SW 1271 (cell line): ENCODE data around the gene ENO2.
"Not testable (repeated sequence)": the region's sequence is repeated elsewhere in the genome, so short reads cannot be mapped to it uniquely, and the experiment has no call there.

Experiments used
- DNase-seq, 2 experiments: peaks; one replicate each; lab custom pipeline; 2025; lab: John Stamatoyannopoulos, UW

ENO2 gene

DNA sequence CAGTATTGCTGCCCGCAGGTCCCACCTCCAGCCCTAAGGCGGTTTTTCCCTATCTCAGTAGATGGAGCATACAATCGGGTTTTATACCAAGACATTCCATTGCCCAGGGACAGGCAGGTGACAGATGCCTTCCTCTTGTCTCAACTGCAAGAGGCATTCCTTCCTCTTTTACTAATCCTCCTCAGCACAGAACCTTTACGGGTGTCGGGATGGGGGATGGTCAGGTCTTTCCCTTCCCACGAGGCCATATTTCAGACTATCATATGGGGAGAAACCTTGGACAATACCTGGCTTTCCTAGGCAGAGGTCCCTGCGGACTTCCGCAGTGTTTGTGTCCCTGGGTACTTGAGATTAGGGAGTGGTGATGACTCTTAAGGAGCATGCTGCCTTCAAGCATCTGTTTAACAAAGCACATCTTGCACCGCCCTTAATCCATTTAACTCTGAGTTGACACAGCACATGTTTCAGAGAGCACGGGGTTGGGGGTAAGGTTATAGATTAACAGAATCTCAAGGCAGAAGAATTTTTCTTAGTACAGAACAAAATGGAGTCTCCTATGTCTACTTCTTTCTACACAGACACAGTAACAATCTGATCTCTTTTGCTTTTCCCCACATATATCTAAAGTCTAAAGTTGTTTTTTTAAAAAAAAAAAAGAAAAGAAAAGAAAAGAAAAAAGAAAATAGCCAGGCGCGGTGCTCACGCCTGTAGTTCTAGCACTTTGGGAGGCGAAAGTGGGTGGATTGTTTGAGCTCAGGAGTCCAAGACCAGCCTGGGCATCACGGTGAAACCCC, 28.0 kb upstream of the ENO2 start:
- DNase-seq, result not testable (repeated sequence)

DNA sequence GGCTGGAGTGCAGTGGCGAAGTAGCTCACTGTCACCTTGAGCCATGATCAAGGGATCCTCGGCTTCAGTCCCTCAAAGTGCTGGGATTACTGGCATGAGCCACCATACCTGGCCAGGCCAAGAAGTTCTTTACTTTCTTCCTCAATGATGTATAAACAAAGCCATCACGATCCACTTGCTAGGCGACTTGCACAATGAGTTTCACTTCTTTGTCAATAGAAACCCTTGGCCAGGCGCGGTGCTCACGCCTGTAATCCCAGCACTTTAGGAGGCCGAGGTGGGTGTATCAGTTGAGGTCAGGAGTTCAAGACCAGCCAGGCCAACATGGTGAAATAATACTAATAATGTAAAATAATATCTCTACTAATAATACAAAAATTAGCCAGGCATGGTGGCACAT, 26.9 kb upstream of the ENO2 start:
- no peak for DNase-seq

DNA sequence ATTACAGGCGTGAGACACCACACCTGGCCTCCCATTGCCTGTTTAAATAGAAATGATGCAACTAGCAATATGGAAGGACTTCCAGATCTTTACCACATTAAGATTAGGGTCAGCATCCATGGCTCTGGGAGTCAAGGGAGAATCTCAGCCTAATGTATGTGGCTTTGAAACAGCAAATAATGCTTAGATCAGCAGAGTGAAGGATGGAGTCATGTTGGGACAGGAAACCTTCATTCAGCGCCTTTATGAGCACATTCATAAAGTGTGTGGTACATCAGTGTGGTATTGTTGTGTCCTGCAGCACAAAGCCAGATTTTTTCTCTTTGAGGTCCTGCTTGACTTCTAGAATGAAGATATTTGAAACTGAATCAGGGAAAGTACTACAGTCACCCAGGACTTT, 26.0 kb upstream of the ENO2 start:
- no peak for DNase-seq

DNA sequence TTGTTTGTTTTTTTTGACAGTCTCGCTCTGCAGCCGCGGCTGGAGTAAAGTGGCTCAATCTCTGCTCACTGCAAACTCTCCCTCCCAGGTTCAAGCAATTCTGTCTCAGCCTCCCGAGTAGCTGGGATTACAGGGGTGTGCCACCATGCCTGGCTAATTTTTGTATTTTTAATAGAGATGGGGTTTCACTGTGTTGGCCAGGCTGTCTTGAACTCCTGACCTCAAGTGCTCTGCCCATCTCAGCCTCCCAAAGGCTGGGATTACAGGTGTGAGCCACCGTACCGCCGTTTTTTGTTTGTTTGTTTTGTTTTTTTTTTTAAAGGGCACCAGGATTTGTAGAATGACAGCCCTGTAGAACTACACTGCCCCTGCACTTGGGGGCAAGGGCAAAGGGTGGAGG, 25.6 kb upstream of the ENO2 start:
- DNase-seq, result not testable (repeated sequence)

GRCh38 chr12:6889775-6890573, 24.4 kb upstream of the ENO2 start:
- DNase-seq, result not testable (repeated sequence)

- peak; percentile 89 to 97 for DNase-seq
These were observed 23.4 kb upstream of the ENO2 start for GRCh38 chr12:6890789-6891645.

DNA sequence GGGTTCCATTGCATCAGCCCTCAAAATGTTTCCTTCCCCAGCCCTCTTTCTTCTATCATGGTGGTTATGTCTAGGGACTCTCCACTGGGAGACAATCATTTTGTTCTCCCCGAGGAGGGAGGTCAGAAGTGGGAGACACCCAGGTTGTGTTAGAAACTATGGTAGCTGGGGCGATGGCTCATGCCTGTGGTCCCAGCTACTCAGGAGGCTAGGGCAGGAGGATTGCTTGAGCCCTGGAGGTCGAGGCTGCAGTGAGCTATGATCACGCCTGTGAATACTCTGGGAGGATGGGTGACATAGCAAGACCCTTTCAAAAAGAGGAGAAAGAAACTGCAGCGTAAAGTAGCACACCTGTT, 22.8 kb upstream of the ENO2 start:
- DNase-seq, result no peak

- not testable (repeated sequence) for DNase-seq
These were observed 21.7 kb upstream of the ENO2 start for GRCh38 chr12:6892683-6893082.

- no peak for DNase-seq
These were observed 20.1 kb upstream of the ENO2 start for GRCh38 chr12:6894321-6894720.

DNA sequence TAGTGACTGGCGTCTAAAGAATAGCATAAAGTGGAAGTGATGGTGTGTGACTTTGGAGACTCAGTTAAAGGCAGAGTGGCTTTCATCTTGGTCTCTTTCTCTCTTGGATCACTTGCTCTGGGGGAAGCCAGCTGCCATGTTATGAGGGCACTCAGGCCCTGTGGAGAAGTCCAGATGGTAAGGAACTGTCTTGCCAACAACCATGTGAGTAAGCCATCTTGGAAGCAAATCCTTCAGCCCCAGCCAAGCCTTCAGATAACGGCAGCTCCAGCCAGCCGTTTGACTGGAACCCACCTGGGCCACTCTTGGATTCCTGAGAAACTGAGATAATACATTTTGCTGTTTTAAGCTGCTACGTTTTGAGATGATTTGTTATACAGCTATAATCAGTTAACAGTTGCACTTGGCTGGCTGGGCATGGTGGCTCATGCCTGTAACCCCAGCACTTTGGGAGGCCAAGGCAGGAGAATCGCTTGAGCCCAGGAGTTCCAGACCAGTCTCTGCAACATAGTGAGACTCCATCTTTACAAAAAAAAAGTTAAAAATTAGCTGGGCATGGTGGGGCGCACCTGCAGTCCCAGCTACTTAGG, 17.4 kb upstream of the ENO2 start:
- no peak for DNase-seq

DNA sequence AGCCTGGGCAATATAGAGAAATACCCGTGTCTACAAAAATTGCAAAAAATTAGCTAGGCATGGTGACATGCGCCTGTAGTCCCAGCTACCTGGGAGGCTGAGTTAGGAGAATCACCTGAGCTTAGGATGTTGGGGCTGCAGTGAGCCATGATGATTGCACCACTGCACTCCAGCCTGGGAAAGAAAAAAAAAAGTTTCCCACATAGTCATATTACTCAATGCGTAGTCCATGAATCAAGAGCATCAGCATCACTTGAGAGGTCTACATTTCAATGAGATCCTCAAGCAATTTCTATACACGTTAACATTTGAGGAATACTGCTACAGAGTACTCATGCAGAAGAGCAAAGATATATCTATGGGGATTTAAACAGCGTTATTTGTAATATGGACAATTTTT, 15.0 kb upstream of the ENO2 start:
- no peak for DNase-seq

- peak in 1 of 2 experiments; percentile 27 for DNase-seq
These were observed 14.4 kb upstream of the ENO2 start for GRCh38 chr12:6899837-6900519.

DNA sequence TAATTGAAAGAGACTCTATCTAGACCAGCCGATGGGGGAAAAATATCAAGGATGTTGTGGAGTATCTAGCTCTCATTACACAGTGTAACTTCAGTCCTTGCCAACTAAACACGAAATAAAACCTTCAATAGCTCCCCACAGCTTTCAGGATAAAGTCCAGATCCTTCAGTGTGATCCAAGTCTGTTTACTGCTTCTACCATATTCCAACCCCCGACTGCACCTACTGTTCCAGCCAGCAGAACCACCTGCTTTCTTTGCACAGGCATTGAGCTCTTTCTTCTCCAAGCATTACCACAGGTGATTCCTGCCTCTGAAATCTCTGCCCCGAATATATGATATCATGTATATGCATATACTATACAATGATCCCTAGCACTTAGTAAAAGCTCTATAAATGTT, 11.9 kb upstream of the ENO2 start:
- DNase-seq, result no peak

DNA sequence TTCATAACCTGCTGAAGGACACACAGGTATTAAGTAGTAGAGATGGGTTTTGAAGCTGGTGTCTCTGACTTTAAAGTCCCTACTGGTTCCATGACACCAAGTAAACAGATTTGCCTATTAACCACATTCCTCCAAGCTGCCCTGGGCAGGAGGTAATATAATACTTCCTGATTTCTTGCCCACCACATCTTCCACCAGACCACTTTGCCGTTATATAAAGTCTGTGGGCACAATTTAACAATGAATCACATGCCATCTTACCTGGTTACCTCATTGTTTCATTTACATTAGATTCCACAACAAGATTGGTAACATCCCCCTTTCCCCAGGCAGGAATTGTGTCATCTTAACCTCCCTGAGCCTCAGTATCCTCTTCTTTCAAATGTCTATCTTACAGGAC, 10.7 kb upstream of the ENO2 start:
- no peak for DNase-seq

- peak; percentile 88 to 97 for DNase-seq
These were observed 9.8 kb upstream of the ENO2 start, which contains the start of gene LRRC23 for GRCh38 chr12:6904280-6905276. TSS of gene LRRC23 (plus strand) at chr12:6904822. CDS start at chr12:6905634, 812 bp downstream.

DNA sequence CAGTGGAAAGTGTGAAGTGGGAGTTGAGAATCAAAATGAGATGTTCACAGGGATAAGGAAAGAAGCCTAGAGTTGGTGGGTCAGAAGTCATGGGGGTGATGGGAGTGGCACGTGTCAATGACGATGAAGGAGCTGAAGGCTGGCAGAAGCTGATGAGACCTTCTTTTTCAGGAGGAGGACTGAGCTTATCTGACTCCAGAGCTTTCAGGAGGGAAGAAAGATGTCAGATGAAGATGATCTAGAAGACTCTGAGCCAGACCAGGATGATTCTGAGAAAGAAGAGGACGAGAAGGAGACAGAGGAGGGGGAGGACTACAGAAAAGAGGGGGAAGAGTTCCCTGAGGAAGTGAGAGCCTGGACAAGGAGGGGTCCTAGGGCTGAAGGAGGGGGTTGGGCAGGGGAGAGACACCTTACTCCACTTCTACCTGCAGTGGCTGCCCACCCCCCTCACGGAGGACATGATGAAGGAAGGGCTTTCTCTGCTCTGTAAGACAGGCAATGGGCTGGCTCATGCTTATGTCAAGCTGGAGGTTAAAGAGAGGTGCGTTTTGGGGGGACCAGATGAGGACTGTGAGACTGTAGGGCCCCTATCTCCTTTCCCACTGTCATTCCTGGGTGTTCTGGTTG, 8.9 kb upstream of the ENO2 start:
- DNase-seq, result no peak

DNA sequence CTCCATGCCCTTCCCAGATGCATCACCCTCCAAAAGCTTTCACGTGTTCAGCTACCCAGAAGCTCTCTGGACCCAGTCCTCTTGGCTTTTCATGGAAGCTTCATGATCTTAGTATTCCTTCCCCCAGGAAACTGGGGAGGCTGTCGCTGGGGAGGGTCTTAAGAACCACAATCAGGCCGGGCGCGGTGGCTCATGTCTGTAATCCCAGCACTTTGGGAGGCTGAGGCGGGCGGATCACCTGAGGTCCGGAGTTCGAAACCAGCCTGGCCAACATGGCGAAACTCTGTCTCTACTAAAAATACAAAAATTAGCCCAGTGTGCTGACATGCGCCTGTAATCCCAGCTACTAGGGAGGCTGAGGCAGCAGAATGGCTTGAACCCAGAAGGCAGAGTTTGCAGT, 6.2 kb upstream of the ENO2 start:
- DNase-seq, result not testable (repeated sequence)

DNA sequence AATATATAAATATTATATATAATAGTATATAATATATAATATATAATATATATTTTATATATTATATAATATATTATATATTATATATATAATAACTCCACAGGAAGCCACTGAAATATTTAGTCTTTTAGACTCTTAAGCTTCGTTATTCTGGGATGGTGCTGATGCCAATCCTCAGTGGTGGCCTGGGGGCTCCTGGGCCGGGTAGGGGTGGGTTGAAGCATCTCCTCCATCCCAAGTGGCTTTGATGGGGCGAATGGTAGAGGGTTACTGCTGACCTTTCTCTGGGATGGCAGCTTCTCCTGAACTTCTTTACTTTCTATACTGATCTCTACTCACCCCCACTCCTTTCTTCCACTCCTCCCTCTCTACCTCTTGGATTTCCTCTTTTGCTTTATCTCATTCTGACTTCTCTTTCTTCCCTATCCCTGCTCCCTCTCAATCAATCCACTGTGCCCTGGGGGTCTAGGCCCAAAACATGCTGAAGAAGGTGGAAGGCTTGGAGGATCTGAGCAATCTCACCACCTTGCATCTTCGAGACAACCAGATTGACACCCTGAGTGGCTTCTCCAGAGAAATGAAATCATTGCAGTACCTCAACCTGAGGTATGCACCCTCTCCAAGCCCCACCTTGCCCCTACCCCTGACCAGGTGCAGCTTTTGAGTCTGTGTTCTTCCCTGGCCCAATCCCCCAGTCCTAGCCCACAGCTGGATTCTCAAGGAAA, 4.8 kb upstream of the ENO2 start:
- no peak for DNase-seq
